Posterior vena cava (tissue), 2 donors: ENCODE measurements around the gene MDP1. TPM values are rescaled to one million over a fixed set of nuclear protein-coding genes. Genes with fewer than 3 reads are reported as not detected.
A peak's percentile ranks its signal among the peaks of the same experiment; 100 is the strongest.
"Not testable (repeated sequence)": the region's sequence is repeated elsewhere in the genome, so short reads cannot be mapped to it uniquely, and the experiment has no call there.

ENCODE experiments used
- DNase-seq: peaks from one replicate; pipeline ENCODE4 v3.0.0-alpha.2; 2020; ENCODE audit warnings: low spot score
- intact Hi-C, 2 donors: fragments of 100-400 bp; cut with DNase I; formaldehyde crosslinking; loops; one replicate each; pipeline versions ENCODE4 v1.14.1 to v1.14.2; 2022 to 2023
- total RNA-seq, 2 donors: library from RNA; stranded (reverse); fragmentation: NEBNext Ultra II Directional; extraction: Animal tissue kit (Norgen Biotek cat#: 25700); gene quantifications; one replicate each; pipeline ENCODE4 v1.2.1, GENCODE V29; 2021
- donor health status: DM: yes; HTN: yes; CAD: no.
- donor health status: DM: yes; HTN: yes; CAD: no.

The MDP1 gene
- total RNA-seq, 2 donors from 2014 or later: 22.1 to 23.1 TPM

GRCh38 chr14:24207104-24207551 is 8.7 kb downstream of the MDP1 start:
- intact Hi-C loops: no loop called here
- DNase-seq: no peak

DNA sequence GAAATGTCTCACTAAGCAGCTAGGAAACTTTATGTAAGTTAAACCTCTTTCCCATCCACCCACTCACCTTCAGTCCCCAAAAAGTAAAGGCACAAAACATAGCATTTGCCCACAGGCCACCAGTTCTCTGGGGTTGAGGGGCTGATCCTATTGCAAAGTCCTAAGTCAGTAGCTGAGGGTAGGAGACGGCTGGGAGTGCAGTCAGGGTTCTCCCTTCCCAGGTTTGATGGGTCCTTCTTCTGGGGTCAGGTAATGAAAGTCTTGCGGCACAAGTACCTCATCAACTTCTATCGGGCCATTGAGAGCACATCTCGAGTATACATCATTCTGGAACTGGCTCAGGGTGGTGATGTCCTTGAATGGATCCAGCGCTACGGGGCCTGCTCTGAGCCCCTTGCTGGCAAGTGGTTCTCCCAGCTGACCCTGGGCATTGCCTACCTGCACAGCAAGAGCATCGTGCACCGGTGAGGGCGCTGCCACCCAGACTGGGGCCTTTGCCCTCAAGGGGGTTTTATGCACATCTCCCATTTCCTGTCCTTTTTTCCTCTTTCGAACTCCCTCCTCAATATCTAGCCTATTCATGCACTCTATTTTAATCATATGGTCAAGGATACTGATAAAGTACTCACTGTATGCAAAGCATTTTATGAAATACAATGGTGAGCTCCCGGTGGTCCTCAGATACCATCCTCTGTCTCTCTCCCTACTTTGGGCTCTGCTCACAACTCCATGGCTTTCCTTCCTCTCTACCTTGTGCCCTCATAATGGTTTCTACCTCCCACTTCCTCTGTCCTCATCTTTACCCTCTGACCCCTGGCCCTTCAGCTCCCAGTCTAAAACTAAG is 9.4 kb downstream of the MDP1 start:
- intact Hi-C loops: no loop called here
- DNase-seq: no peak

DNA sequence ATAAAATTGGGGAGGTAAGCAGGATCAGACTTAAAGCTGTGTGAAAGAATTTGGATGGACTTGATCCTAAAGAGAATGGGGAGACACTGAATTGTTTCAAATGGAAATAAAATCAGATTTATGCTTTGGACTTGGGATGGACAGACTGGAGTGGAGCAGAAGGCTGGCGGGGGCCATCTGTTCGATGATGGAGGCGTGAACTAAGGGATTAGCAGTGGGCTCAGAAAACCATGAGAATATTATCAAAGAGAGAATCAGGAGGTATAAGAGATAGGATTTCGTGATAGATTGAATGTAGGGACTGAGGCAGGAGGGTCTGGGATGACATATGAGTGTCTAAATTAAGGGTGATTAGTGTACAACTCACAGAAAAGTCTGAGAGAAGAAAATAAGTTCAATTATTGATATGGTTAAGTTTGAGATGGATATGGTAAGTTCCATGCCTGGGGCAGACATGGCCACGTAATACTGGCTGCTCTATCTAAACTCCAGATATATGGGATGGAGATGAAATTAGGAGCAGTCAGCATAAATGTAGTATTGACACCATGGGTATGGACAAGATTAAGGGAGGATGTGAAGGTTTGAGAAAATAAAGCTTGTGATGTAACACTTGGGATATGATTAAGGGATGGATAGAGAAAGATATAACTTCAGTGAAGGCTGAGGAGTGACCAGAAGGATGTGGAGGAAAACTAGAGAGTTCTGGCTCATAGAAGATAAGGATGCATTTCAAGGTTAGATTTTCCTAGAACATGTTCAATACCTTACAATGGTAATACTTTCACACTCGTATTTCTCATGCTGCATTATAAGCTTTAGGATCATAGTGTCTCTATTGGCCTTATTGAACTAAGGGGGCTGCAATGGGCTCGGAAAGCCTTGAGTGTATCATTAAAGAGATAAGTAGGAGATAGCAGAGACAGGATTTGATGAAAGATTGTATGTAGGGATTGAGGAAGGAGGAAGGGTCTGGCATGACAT is 11.4 kb downstream of the MDP1 start:
- intact Hi-C loops: no loop called here

DNA sequence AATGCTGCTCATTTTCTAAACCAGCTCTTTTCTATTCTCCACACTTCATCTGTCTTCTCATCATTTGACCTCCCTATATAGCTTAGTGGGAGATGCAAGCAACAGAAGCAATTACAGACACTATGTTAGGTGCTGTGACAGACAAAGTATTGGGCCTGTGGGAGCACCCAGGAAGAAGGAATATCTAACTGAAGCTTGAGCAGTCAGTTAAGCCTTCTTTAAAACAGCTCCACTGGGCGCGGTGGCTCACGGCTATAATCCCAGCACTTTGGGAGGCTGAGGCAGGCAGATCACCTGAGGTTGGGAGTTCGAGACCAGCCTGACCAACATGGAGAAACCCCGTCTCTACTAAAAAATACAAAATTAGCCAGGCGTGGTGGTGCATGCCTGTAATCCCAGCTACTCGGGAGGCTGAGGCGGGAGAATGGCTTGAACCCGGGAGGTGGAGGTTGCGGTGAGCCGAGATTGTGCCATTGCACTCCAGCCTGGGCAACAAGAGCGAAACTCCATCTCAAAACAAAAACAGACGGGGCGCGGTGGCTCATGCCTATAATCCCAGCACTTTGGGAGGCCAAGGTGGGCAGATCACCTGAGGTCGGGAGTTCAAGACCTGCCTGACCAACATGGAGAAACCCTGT is 12.5 kb downstream of the MDP1 start:
- intact Hi-C loops, DNase-seq: not testable (repeated sequence)

More for the DNA sequence above, 11.4 kb downstream of the MDP1 start:
- no peak for DNase-seq

DNA sequence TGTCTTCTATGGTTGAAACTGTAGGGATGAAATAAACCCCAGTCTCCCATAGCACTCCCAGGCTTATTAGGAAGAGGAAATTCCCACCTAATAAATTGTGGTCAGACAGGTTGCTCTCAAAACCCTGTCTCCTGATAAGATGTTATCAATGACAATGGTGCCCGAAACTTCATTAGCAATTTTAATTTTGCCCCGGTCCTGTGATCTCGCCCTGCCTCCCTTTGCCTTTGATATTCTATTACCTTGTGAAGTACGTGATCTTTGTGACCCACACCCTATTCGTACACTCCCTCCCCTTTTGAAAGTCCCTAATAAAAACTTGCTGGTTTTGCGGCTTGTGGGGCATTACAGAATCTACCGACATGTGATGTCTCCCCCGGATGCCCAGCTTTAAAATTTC is 13.3 kb downstream of the MDP1 start:
- DNase-seq, intact Hi-C loops: not testable (repeated sequence)

- DNase-seq: no peak
- intact Hi-C loops: no loop called here
Measured at GRCh38 chr14:24198814-24199524, 16.9 kb downstream of the MDP1 start.

- DNase-seq: no peak
- intact Hi-C loops: no loop called here
Measured at GRCh38 chr14:24197056-24197450, 18.8 kb downstream of the MDP1 start.

DNA sequence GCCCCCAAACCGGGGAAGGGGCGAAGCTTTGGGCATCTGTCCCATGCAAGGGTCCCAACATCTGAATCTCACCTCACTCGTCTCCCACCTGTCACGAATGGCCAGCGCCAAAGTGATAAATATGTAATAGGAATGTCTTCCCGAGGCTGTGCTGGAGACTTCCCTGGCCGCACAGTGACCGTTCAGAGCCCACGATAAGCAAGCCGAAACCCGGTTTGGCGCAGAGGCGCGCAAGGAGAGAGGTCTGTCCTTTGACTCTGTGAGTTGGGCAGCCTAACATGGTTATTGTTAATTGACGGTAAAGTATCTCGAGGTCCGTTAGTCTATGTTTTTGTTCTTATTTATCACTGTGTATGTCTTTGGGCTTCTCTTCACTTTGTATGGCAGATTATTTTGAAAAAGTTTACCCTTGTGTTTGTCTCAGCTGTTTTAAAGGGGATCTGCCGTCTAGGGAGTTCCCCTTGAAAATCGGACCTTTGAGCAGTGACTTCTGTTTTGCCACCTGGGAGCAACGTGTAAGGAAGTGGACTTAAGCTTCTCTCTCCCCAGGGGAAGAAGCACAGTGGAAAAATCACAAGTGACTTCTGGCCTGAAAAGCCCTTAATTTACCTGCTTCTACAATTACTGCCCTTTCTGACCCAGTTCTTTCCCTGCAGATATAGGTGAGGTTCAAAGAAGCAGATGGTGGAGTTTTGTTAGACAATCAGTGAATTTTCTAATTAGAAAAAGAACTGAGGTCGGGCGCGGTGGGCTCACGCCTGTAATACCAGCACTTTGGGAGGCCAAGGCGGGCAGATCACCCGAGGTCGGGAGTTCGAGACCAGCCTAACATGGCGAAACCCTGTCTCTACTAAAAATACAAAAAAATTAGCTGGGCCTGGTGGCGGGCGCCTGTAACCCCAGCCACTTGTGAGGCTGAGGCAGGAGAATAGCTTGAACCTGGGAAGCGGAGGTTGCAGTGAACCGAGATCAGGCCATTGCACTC is 19.5 kb downstream of the MDP1 start:
- intact Hi-C loops: no loop called here
- no peak for DNase-seq

GRCh38 chr14:24195186-24196070 is 20.4 kb downstream of the MDP1 start, which contains the start of gene TM9SF1:
Gene TM9SF1, minus strand, starts transcription at chr14:24195441. Its CDS starts 422 bp downstream, at chr14:24195019.
- DNase-seq: peak; percentile 98
- intact Hi-C loops: no loop called here

DNA sequence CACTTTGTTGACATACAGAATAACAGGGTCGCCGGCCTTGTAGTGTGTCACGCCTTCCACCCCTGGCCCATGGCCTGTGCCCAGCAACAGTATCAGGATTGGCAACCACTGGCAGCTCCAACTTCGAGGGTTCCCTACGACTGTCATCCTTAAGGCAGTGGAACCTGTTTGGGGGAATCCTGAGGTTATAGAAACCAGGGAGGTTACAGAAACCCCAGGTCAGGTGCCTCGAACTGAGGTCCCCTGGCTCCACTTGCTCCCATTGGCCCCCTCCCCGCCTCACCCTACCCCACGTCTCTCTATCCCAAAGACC is 21.0 kb downstream of the MDP1 start:
- intact Hi-C loops: no loop called here

GRCh38 chr14:24194186-24194872 is 21.5 kb downstream of the MDP1 start:
- intact Hi-C loops: no loop called here
- DNase-seq: no peak

More for the DNA sequence above, 21.0 kb downstream of the MDP1 start:
- no peak for DNase-seq

GRCh38 chr14:24192933-24193332 is 22.9 kb downstream of the MDP1 start:
- intact Hi-C loops: no loop called here
- DNase-seq: no peak

- DNase-seq: peak; percentile 69
- intact Hi-C loops: no loop called here
Measured at GRCh38 chr14:24190416-24190815, 25.4 kb downstream of the MDP1 start.

DNA sequence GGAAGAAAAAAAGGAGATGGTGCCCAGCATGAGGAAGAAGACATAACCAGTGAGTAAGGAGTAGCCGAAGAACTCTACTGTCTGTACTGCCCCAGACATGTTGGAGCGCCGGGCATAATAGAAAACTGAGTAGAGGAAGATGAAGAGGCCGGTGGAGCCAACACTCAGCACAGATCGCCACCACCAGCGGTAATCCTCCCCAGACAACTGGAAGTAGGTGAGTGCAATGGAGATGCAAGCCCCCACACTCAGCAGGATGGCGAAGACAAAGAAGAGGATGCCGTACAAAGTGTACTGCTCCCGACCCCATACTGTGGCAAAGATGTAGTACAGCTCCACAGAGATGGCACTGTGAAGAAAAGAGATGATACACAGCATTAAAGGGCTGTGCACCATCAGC is 26.4 kb downstream of the MDP1 start:
- intact Hi-C loops: no loop called here
- DNase-seq: peak; percentile 57

DNA sequence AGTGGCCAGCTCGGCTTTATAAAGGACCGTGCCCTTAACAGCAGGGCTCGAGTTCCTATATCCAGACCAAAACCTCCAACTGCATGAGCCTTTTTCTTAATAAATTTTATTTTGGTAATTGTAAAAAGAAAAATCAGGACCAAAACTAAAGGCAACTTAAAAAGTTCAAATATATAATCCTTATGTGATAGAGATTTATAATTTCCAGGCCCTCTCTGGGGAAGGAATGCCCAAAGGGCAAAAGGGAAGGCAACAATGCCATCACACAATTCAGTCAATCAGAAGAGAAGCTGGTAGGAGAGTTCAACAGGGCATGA is 26.8 kb downstream of the MDP1 start:
- intact Hi-C loops: no loop called here

GRCh38 chr14:24188251-24189058 is 27.4 kb downstream of the MDP1 start, which contains the start of gene IPO4:
Gene IPO4, minus strand, starts transcription at chr14:24188816. Its CDS starts 29 bp downstream, at chr14:24188787.
- peak; percentile 99 for DNase-seq
- intact Hi-C loops: no loop called here

More for the DNA sequence above, 26.8 kb downstream of the MDP1 start:
- no peak for DNase-seq
